ENCODE results near the gene FAM76B.

FAM76B gene

GRCh38 chr11:95791709-95792033 lies 2.1 kb upstream of the FAM76B start:
- no peak for DNase-seq

GRCh38 chr11:95790933-95791708 lies 1.5 kb upstream of the FAM76B start:
- DNase-seq: peak; percentile 38

GRCh38 chr11:95790123-95790932 lies 746 bp upstream of the FAM76B start, which contains the start of gene CEP57:
CEP57 (plus strand) TSS chr11:95790498; CDS start chr11:95790699, 201 bp downstream.
- peak; percentile 92 for DNase-seq

GRCh38 chr11:95788921-95789505 lies 569 bp downstream of the FAM76B start:
- DNase-seq: peak; percentile 38

- no peak for DNase-seq
Observed at GRCh38 chr11:95780544-95780943, 9.0 kb downstream of the FAM76B start.

- DNase-seq: no peak
Observed at GRCh38 chr11:95778699-95779098, 10.9 kb downstream of the FAM76B start.

GRCh38 chr11:95776859-95777258 lies 12.7 kb downstream of the FAM76B start:
- DNase-seq: no peak

- DNase-seq: no peak
Observed at GRCh38 chr11:95768521-95768920, 21.1 kb downstream of the FAM76B start.

- DNase-seq: no peak
Observed at GRCh38 chr11:95767498-95767897, 22.1 kb downstream of the FAM76B start.

- no peak for DNase-seq
Observed at GRCh38 chr11:95766701-95767100, 22.9 kb downstream of the FAM76B start.

- DNase-seq: no peak
Observed at GRCh38 chr11:95764267-95764898, 25.2 kb downstream of the FAM76B start.

- DNase-seq: no peak
Observed at GRCh38 chr11:95762534-95762933, 27.0 kb downstream of the FAM76B start.

- DNase-seq: no peak
Observed at GRCh38 chr11:95760941-95761340, 28.6 kb downstream of the FAM76B start.

GRCh38 chr11:95751515-95751914 lies 38.1 kb downstream of the FAM76B start:
- DNase-seq: no peak

- DNase-seq: no peak
Observed at GRCh38 chr11:95750101-95750500, 39.5 kb downstream of the FAM76B start.

GRCh38 chr11:95739108-95739938 lies 50.3 kb downstream of the FAM76B start:
- DNase-seq: no peak

- DNase-seq: no peak
Observed at GRCh38 chr11:95736809-95737208, 52.8 kb downstream of the FAM76B start.

- no peak for DNase-seq
Observed at GRCh38 chr11:95736355-95736754, 53.2 kb downstream of the FAM76B start.

- no peak for DNase-seq
Observed at GRCh38 chr11:95734009-95734572, 55.5 kb downstream of the FAM76B start.

GRCh38 chr11:95732930-95733602 lies 56.5 kb downstream of the FAM76B start:
- no peak for DNase-seq

- no peak for DNase-seq
Observed at GRCh38 chr11:95729462-95729861, 60.1 kb downstream of the FAM76B start.

Data from activated gamma-delta T cell treated with Interleukin-2 at 50 U/mL for 16 hours (primary cell).